Measurements from ENCODE around the gene UNC5C. TPM values are rescaled to one million over a fixed set of nuclear protein-coding genes. Genes with fewer than 3 reads are reported as not detected.

Gene UNC5C
- total RNA-seq, 2 experiments from 2014 or later, result not detected

GRCh38 chr4:95432466-95432865 lies 116.3 kb downstream of the UNC5C start:
- DNase-seq (no peak), ATAC-seq (ENCODE audit: poor library complexity) (no peak)
- intact Hi-C loops (cut with DNase I, micrococcal nuclease), result no loop called here
- ChIA-PET POLR2A (no interaction called here), CTCF (no interaction called here)
- Mint-ChIP-seq H3K27me3 (no peaks in the 10 kb centered on the region), H3K4me1 (ENCODE audit: low read depth) (no peaks in the 10 kb centered on the region), H3K4me3 (no peak overlapping the region), H3K36me3 (ENCODE audit: low read depth) (no peaks in the 10 kb centered on the region), H3K9me3 (no peaks in the 10 kb centered on the region), H3K27ac (no peak overlapping the region)
- Histone ChIP-seq H3K4me1 (ENCODE audit: insufficient read depth, low read length) (no peaks in the 10 kb centered on the region), H3K27ac (ENCODE audit: low read depth in 1 of 2, low read length in 2 of 2) (no peak overlapping the region), H3K9me3 (ENCODE audit: control insufficient read depth in 1 of 2, insufficient read depth in 1 of 2, low read length in 2 of 2) (no peaks in the 10 kb centered on the region), H3K36me3 (ENCODE audit: insufficient read depth, low read length) (no peaks in the 10 kb centered on the region), H3K27me3 (ENCODE audit: control insufficient read depth in 1 of 2, insufficient read depth in 2 of 2, low read length in 2 of 2) (no peaks in the 10 kb centered on the region), H3K4me3 (ENCODE audit: low read length) (no peak overlapping the region)
- TF ChIP-seq, protein P1, sequence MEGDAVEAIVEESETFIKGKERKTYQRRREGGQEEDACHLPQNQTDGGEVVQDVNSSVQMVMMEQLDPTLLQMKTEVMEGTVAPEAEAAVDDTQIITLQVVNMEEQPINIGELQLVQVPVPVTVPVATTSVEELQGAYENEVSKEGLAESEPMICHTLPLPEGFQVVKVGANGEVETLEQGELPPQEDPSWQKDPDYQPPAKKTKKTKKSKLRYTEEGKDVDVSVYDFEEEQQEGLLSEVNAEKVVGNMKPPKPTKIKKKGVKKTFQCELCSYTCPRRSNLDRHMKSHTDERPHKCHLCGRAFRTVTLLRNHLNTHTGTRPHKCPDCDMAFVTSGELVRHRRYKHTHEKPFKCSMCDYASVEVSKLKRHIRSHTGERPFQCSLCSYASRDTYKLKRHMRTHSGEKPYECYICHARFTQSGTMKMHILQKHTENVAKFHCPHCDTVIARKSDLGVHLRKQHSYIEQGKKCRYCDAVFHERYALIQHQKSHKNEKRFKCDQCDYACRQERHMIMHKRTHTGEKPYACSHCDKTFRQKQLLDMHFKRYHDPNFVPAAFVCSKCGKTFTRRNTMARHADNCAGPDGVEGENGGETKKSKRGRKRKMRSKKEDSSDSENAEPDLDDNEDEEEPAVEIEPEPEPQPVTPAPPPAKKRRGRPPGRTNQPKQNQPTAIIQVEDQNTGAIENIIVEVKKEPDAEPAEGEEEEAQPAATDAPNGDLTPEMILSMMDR (IDR thresholded peaks at IDR 0.05), result no peak

GRCh38 chr4:95431678-95432077 lies 117.1 kb downstream of the UNC5C start:
- Mint-ChIP-seq H3K27ac (no peak overlapping the region), H3K36me3 (ENCODE audit: low read depth) (no peaks in the 10 kb centered on the region), H3K9me3 (no peaks in the 10 kb centered on the region), H3K4me3 (no peak overlapping the region), H3K27me3 (no peaks in the 10 kb centered on the region), H3K4me1 (ENCODE audit: low read depth) (peaks cover 7% of the 10 kb centered on the region)
- ChIA-PET POLR2A (no interaction called here), CTCF (no interaction called here)
- DNase-seq (no peak), ATAC-seq (ENCODE audit: poor library complexity) (no peak)
- TF ChIP-seq, protein P1 (IDR thresholded peaks at IDR 0.05), result no peak
- intact Hi-C loops (cut with DNase I, micrococcal nuclease), result no loop called here
- H3K36me3 ChIP-seq (ENCODE audit: insufficient read depth, low read length), result no peaks in the 10 kb centered on the region
- H3K9me3 ChIP-seq (ENCODE audit: control insufficient read depth in 1 of 2, insufficient read depth in 1 of 2, low read length in 2 of 2), result no peaks in the 10 kb centered on the region
- no peaks in the 10 kb centered on the region for H3K4me1 ChIP-seq (ENCODE audit: insufficient read depth, low read length)
- H3K27me3 ChIP-seq (ENCODE audit: control insufficient read depth in 1 of 2, insufficient read depth in 2 of 2, low read length in 2 of 2), result no peaks in the 10 kb centered on the region
- no peak overlapping the region for H3K4me3 ChIP-seq (ENCODE audit: low read length)
- no peak overlapping the region for H3K27ac ChIP-seq (ENCODE audit: low read depth in 1 of 2, low read length in 2 of 2)

- ATAC-seq (ENCODE audit: poor library complexity) (no peak), DNase-seq (no peak)
- no peaks in the 10 kb centered on the region for H3K9me3 Mint-ChIP-seq
- H3K4me3 Mint-ChIP-seq, result no peak overlapping the region
- H3K4me1 ChIP-seq (ENCODE audit: insufficient read depth, low read length), result no peaks in the 10 kb centered on the region
- H3K36me3 ChIP-seq (ENCODE audit: insufficient read depth, low read length), result no peaks in the 10 kb centered on the region
- TF ChIP-seq, protein P1 (IDR thresholded peaks at IDR 0.05), result no peak
- POLR2A ChIA-PET, result no interaction called here
- H3K4me1 Mint-ChIP-seq (ENCODE audit: low read depth), result peaks cover 8% of the 10 kb centered on the region
- H3K27ac Mint-ChIP-seq, result no peak overlapping the region
- H3K27me3 Mint-ChIP-seq, result no peaks in the 10 kb centered on the region
- CTCF ChIA-PET, result no interaction called here
- no peaks in the 10 kb centered on the region for H3K27me3 ChIP-seq (ENCODE audit: control insufficient read depth in 1 of 2, insufficient read depth in 2 of 2, low read length in 2 of 2)
- intact Hi-C loops (cut with DNase I, micrococcal nuclease), result no loop called here
- no peak overlapping the region for H3K4me3 ChIP-seq (ENCODE audit: low read length)
- no peaks in the 10 kb centered on the region for H3K36me3 Mint-ChIP-seq (ENCODE audit: low read depth)
- H3K27ac ChIP-seq (ENCODE audit: low read depth in 1 of 2, low read length in 2 of 2), result no peak overlapping the region
- no peaks in the 10 kb centered on the region for H3K9me3 ChIP-seq (ENCODE audit: control insufficient read depth in 1 of 2, insufficient read depth in 1 of 2, low read length in 2 of 2)
Measured at GRCh38 chr4:95429416-95429815, 119.4 kb downstream of the UNC5C start.
